Neuronal stem cell (in vitro differentiated cells): ENCODE measurements around the gene RIN2.

Source experiments
- DNase-seq: peaks from one replicate; pipeline ENCODE4 v3.0.0-alpha.2; 2013; ENCODE audit warnings: low spot score
- H2AFZ ChIP-seq: one replicate; pipeline ENCODE4 v1.6.1; 2013; ENCODE audit warnings: mild to moderate bottlenecking, low read length, inconsistent platforms
- H2AK5ac ChIP-seq: 2 replicates; pipeline ENCODE4 v1.6.1; 2013; ENCODE audit warnings: low read depth, mild to moderate bottlenecking, inconsistent platforms, low read length, moderate library complexity, mixed read lengths
- H2BK120ac ChIP-seq: 2 replicates; pipeline ENCODE4 v1.6.1; 2013; ENCODE audit warnings: low read depth, mild to moderate bottlenecking, inconsistent platforms, low read length, moderate library complexity, mixed read lengths
- H2BK12ac ChIP-seq: one replicate; pipeline ENCODE4 v1.6.1; 2013; ENCODE audit warnings: low read length, inconsistent platforms
- H2BK15ac ChIP-seq: 2 replicates; pipeline ENCODE4 v1.6.1; 2013; ENCODE audit warnings: mild to moderate bottlenecking, low read length, inconsistent platforms, mixed read lengths
- H2BK5ac ChIP-seq: one replicate; pipeline ENCODE4 v1.6.1; 2013; ENCODE audit warnings: inconsistent platforms, mild to moderate bottlenecking, low read length, moderate library complexity
- H3K14ac ChIP-seq: one replicate; pipeline ENCODE4 v1.6.1; 2013; ENCODE audit warnings: low read length, inconsistent platforms
- H3K18ac ChIP-seq: 2 replicates; pipeline ENCODE4 v1.6.1; 2013; ENCODE audit warnings: low read length, inconsistent platforms
- H3K23ac ChIP-seq: 2 replicates; pipeline ENCODE4 v1.6.1; 2013; ENCODE audit warnings: low read depth, mild to moderate bottlenecking, mixed read lengths, low read length, inconsistent platforms; ENCODE audit not compliant: poor library complexity
- H3K27ac ChIP-seq: replicated peaks from 3 replicates; pipeline ENCODE4 v1.5.1; 2013; ENCODE audit warnings: low read length, inconsistent platforms
- H3K27me3 ChIP-seq, 3 experiments: 2 replicates each; pipeline ENCODE4 v1.6.1; 2013; ENCODE audit warnings: low read length in 3 of 3, mild to moderate bottlenecking in 2 of 3, inconsistent platforms in 1 of 3, low read depth in 1 of 3, mixed read lengths in 1 of 3, moderate library complexity in 1 of 3; ENCODE audit not compliant: control insufficient read depth in 3 of 3, insufficient read depth in 3 of 3
- H3K36me3 ChIP-seq, 2 donors: replicated peaks in 1 of 2; 2 replicates each; pipeline ENCODE4 v1.6.1; 2013; ENCODE audit warnings: low read length in 2 of 2; ENCODE audit not compliant: control insufficient read depth in 2 of 2, insufficient read depth in 2 of 2
- H3K4ac ChIP-seq: 2 replicates; pipeline ENCODE4 v1.6.1; 2013; ENCODE audit warnings: inconsistent platforms, mild to moderate bottlenecking, low read length, moderate library complexity
- H3K4me1 ChIP-seq, 2 donors: 1 replicate in 1 of 2; 2 replicates in 1 of 2; pipeline ENCODE4 v1.6.1; 2013; ENCODE audit warnings: low read length in 2 of 2, low read depth in 1 of 2; ENCODE audit not compliant: control insufficient read depth in 2 of 2, insufficient read depth in 1 of 2
- H3K4me2 ChIP-seq: one replicate; pipeline ENCODE4 v1.6.1; 2013; ENCODE audit warnings: mild to moderate bottlenecking, low read length, inconsistent platforms; ENCODE audit not compliant: insufficient read depth, poor library complexity, severe bottlenecking
- H3K4me3 ChIP-seq, 2 donors: 2 replicates each; pipeline ENCODE4 v1.5.1; 2013; ENCODE audit warnings: low read length in 2 of 2, mild to moderate bottlenecking in 2 of 2, inconsistent platforms in 1 of 2, moderate library complexity in 1 of 2
- H3K79me1 ChIP-seq: one replicate; pipeline ENCODE4 v1.6.1; 2013; ENCODE audit warnings: low read depth, mild to moderate bottlenecking, inconsistent platforms, low read length, moderate library complexity
- H3K9ac ChIP-seq: one replicate; pipeline ENCODE4 v1.6.1; 2013; ENCODE audit warnings: mild to moderate bottlenecking, low read depth, low read length, inconsistent platforms; ENCODE audit not compliant: poor library complexity
- H3K9me3 ChIP-seq, 2 donors: replicated peaks in 1 of 2; 2 replicates each; pipeline versions ENCODE3 to v1.6.1; 2013; ENCODE audit warnings: low read length in 2 of 2, mild to moderate bottlenecking in 2 of 2, inconsistent platforms in 1 of 2, low read depth in 1 of 2, mixed read lengths in 1 of 2, moderate library complexity in 1 of 2; ENCODE audit not compliant: control insufficient read depth in 2 of 2, insufficient read depth in 1 of 2
- H4K8ac ChIP-seq: one replicate; pipeline ENCODE4 v1.6.1; 2013; ENCODE audit warnings: low read depth, mild to moderate bottlenecking, inconsistent platforms, low read length, moderate library complexity
- H4K91ac ChIP-seq: one replicate; pipeline ENCODE4 v1.6.1; 2013; ENCODE audit warnings: low read length, low read depth, mild to moderate bottlenecking, inconsistent platforms; ENCODE audit not compliant: poor library complexity
- WGBS, 2 donors: extraction: QIAGEN DNeasy Blood & Tissue Kit; methylation state at CpG; one replicate each; pipeline ENCODE4 v1.1.7; 2013; ENCODE audit warnings: missing lambda C conversion rate in 2 of 2, mixed read lengths in 1 of 2; ENCODE audit not compliant: insufficient read length in 2 of 2, insufficient replicate concordance in 1 of 2; ENCODE audit errors: extremely low coverage in 2 of 2; 5-methylcytosine and 5-hydroxymethylcytosine counted together

RIN2 gene

DNA sequence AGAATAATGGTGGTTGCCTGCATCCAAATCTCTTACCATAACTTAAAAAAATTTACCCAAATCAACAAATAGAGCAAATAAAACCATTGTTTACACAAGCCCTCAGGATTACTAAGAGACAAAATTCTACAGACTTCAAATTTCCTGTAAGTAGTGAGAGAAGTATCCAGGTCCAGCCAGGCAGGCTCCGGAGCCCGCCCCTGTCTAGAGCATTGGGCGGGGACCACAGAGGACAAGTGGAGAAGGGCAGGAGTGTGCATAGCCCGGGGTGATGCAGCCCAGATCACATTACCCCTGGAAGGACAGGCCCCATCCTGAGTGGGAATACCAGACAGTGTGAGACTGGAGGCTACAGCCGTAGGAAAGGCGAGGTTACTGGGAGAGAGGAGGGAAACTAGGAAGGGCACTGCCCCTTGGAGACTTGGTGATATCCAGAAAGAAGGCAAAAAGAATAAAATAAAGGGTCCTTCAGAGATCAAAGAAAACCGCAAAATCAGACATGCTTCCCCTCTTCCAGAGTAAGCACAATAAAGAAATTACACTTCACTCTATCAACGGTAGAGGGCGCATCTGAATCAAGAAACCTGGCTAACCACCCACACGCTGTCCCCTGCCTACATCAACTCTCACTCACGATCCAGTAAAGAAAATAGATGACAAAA is 26.6 kb downstream of the RIN2 start:
- Histone ChIP-seq H3K27ac (no peak overlapping the region), H3K79me1 (no peaks in the 10 kb centered on the region), H3K4me1 (peaks cover 11 to 22% of the 10 kb centered on the region in 2 donors), H3K9me3 (peaks cover 0 to 2% of the 10 kb centered on the region in 2 donors), H3K36me3 (no peaks in the 10 kb centered on the region), H3K14ac (no peak overlapping the region), H2AFZ (peak overlapping the region; percentile 55), H2BK15ac (no peak overlapping the region), H3K23ac (no peak overlapping the region), H3K9ac (no peak overlapping the region), H4K8ac (no peak overlapping the region), H3K18ac (no peak overlapping the region), H4K91ac (no peak overlapping the region), H3K4me3 (no peak overlapping the region), H3K4ac (no peak overlapping the region), H2AK5ac (peak overlapping the region; percentile 2), H3K4me2 (no peak overlapping the region), H2BK5ac (no peak overlapping the region), H2BK12ac (no peak overlapping the region), H2BK120ac (no peak overlapping the region), H3K27me3 (no peaks in the 10 kb centered on the region)
- peak; percentile 66 for DNase-seq
- no CpG with 5 or more reads among the region's 11 CpGs for WGBS, 2 donors

DNA sequence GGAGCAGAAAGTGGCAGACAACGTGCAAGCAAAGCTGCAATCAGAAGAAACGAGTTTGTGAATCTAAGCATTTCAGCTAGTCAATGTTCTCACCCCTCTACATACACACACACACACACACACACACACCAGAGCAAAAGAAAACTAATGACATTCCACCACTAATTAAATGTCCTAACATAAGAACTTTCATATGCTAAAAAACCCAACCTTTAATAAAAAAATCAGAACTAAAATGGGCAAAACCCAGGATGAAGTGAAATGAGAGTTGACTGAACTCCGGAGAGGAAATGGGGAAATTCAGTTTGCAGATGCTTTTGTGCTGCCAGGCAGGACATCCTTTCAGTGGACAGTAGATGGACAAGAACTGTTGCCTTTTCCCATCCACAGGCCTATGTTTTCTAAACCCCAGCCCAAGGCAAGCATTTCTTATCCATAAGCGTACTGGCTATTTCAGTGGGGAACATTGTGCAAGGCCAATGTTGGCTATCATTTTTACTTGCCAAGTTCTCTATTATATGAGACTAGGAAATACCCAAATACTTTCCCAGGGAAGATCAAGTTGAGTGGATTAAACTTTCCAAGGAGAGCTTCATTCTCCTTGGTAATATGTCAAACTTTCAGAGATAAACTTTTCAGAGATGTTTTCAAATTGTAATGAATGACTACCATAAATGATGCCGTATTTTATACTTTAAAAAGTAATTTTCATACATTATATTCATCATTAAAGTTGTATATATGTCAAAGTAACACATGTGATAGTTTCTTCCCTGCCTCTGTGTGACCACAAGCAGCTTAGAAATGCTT is 27.3 kb downstream of the RIN2 start:
- Histone ChIP-seq H3K27me3 (no peaks in the 10 kb centered on the region), H4K91ac (no peak overlapping the region), H3K79me1 (no peaks in the 10 kb centered on the region), H3K4ac (no peak overlapping the region), H3K4me2 (no peak overlapping the region), H2BK5ac (no peak overlapping the region), H3K23ac (no peak overlapping the region), H3K9me3 (peaks cover 0 to 2% of the 10 kb centered on the region in 2 donors), H3K4me1 (peaks cover 9 to 19% of the 10 kb centered on the region in 2 donors), H3K27ac (no peak overlapping the region), H2BK15ac (no peak overlapping the region), H2AK5ac (no peak overlapping the region), H3K4me3 (no peak overlapping the region), H2AFZ (peak overlapping the region; percentile 55), H3K18ac (no peak overlapping the region), H3K9ac (no peak overlapping the region), H3K36me3 (no peaks in the 10 kb centered on the region), H2BK120ac (no peak overlapping the region), H3K14ac (no peak overlapping the region), H2BK12ac (no peak overlapping the region), H4K8ac (no peak overlapping the region)
- no peak for DNase-seq
- WGBS, 2 donors: no CpG with 5 or more reads among the region's 5 CpGs

DNA sequence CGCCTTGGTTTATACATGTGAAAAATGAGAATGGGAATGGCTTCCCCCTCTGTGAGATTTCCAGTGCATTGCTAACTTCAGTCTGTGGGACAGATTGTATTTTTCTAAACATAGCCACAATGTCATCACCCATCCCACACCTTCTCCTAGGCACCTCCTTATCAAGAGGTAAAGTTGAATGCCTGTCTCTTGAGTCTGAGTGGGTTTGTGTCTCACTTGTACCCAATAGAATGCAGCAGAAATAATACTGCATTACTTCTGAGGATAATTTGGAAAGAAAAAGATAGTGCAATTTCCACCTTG is 27.9 kb downstream of the RIN2 start:
- no peak overlapping the region for H3K27ac ChIP-seq
- peak overlapping the region; percentile 7 for H2AFZ ChIP-seq

GRCh38 chr20:19786311-19786710 is 28.3 kb downstream of the RIN2 start:
- Histone ChIP-seq H4K91ac (no peak overlapping the region), H2AFZ (peak overlapping the region; percentile 7), H3K14ac (no peak overlapping the region), H2BK12ac (no peak overlapping the region), H2BK120ac (no peak overlapping the region), H3K18ac (no peak overlapping the region), H2AK5ac (no peak overlapping the region), H3K79me1 (no peaks in the 10 kb centered on the region), H3K36me3 (no peaks in the 10 kb centered on the region), H3K4ac (no peak overlapping the region), H3K9ac (no peak overlapping the region), H4K8ac (no peak overlapping the region), H3K27ac (no peak overlapping the region), H3K4me3 (no peak overlapping the region), H2BK5ac (no peak overlapping the region), H3K27me3 (no peaks in the 10 kb centered on the region), H3K23ac (no peak overlapping the region), H2BK15ac (no peak overlapping the region), H3K9me3 (peaks cover 0 to 2% of the 10 kb centered on the region in 2 donors), H3K4me1 (peaks cover 8 to 18% of the 10 kb centered on the region in 2 donors), H3K4me2 (no peak overlapping the region)
- no peak for DNase-seq
- WGBS, 2 donors: no CpG with 5 or more reads among the region's 5 CpGs

More for the DNA sequence above, 27.9 kb downstream of the RIN2 start:
- Histone ChIP-seq H2BK12ac (no peak overlapping the region), H3K4me1 (peaks cover 8 to 18% of the 10 kb centered on the region in 2 donors), H3K9ac (no peak overlapping the region), H3K4ac (no peak overlapping the region), H3K4me3 (no peak overlapping the region), H2AK5ac (no peak overlapping the region), H3K79me1 (no peaks in the 10 kb centered on the region), H2BK120ac (no peak overlapping the region), H2BK5ac (no peak overlapping the region), H3K4me2 (no peak overlapping the region), H4K8ac (no peak overlapping the region), H3K14ac (no peak overlapping the region), H3K9me3 (peaks cover 0 to 2% of the 10 kb centered on the region in 2 donors), H3K36me3 (no peaks in the 10 kb centered on the region), H3K23ac (no peak overlapping the region), H3K18ac (no peak overlapping the region), H4K91ac (no peak overlapping the region), H3K27me3 (no peaks in the 10 kb centered on the region), H2BK15ac (no peak overlapping the region)
- DNase-seq: no peak
- WGBS, 2 donors: no CpG with 5 or more reads among the region's 1 CpG
